ENCODE data around the gene PDC.

Gene PDC

GRCh38 chr1:186420311-186420710, 40.6 kb downstream of the PDC start:
- TF ChIP-seq CTCF (IDR thresholded peaks at IDR 0.05) = no peak

- TF ChIP-seq CTCF (IDR thresholded peaks at IDR 0.05) = no peak
These were observed 42.4 kb downstream of the PDC start for GRCh38 chr1:186418503-186418902.

- no peak for TF ChIP-seq CTCF (IDR thresholded peaks at IDR 0.05)
These were observed 47.6 kb downstream of the PDC start for GRCh38 chr1:186413319-186413718.

GRCh38 chr1:186409091-186409490, 51.8 kb downstream of the PDC start:
- TF ChIP-seq CTCF (IDR thresholded peaks at IDR 0.05) = no peak

GRCh38 chr1:186404454-186405051, 56.4 kb downstream of the PDC start:
- TF ChIP-seq CTCF (IDR thresholded peaks at IDR 0.05) = peak; percentile 96

GRCh38 chr1:186403632-186404031, 57.3 kb downstream of the PDC start:
- no peak for TF ChIP-seq CTCF (IDR thresholded peaks at IDR 0.05)
